HL-60 (cell line): ENCODE results near the gene QSOX1.

Experiments
- CTCF ChIP-seq: IDR thresholded peaks from one replicate; pipeline ENCODE4 v1.5.1; 2011; ENCODE audit warnings: low read length, control low read depth, inconsistent platforms; ENCODE audit not compliant: insufficient read depth
- GABPA ChIP-seq: IDR thresholded peaks from 2 replicates; pipeline ENCODE4 v1.6.1; 2012; ENCODE audit warnings: low read depth
- POLR2AphosphoS5 ChIP-seq: IDR thresholded peaks from 2 replicates; pipeline ENCODE4 v1.6.1; 2012; ENCODE audit warnings: low read depth
- REST ChIP-seq: IDR thresholded peaks from 2 replicates; pipeline ENCODE4 v1.6.1; 2012; ENCODE audit warnings: low read depth; ENCODE audit not compliant: insufficient replicate concordance
- SPI1 ChIP-seq: IDR thresholded peaks from 2 replicates; pipeline ENCODE4 v1.6.1; 2012; ENCODE audit warnings: low read depth, mild to moderate bottlenecking, borderline replicate concordance

- TF ChIP-seq CTCF (no peak), GABPA (no peak), REST (no peak), POLR2AphosphoS5 (no peak), SPI1 (no peak)
Measured at GRCh38 chr1:180235077-180235501, 80.4 kb downstream of the QSOX1 start.
